NCI-H345 (cell line): Measurements from ENCODE around the gene UVSSA.
"Not testable (repeated sequence)": the region's sequence is repeated elsewhere in the genome, so short reads cannot be mapped to it uniquely, and the experiment has no call there.

Source experiments
- DNase-seq: peaks from one replicate; lab custom pipeline; 2025; lab: John Stamatoyannopoulos, UW

The UVSSA gene

DNA sequence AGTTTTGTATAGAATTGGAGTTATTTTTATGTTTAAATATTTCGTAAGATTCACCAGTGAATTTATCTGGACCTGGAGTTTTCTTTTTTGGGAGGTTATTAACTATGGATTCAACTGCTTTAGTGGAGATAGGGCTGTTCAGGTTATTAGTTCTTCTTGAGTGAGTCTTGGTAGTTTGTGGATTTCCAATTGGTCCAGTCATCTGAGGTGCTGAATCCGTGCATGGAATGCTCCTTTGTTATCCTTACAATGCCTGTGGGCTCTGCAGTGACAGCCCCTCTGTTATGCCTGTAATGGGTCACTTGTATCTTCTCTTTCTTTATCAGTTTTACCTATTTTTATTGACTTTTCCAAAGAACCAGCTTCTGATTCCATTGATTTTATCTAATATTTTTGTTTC, 74.6 kb downstream of the UVSSA start:
- no peak for DNase-seq

DNA sequence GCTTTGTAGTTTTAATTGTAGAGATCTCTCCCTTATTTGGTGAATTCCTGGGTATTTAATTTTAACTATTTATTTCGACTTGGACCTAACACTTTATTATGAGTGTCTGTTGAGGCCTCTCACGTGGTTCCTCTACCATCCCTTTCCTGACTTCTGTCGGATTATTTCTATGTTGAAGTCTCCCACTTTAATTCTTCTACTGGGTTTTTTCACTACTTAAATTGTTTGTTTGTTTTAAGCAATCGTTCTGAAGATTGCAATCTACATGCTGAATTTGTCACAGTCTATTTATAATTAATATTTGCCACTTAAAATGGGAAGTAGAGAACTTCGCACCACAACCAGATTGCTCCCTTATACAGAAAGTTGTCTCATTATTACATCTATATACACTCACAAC, 80.0 kb downstream of the UVSSA start:
- DNase-seq, result no peak

DNA sequence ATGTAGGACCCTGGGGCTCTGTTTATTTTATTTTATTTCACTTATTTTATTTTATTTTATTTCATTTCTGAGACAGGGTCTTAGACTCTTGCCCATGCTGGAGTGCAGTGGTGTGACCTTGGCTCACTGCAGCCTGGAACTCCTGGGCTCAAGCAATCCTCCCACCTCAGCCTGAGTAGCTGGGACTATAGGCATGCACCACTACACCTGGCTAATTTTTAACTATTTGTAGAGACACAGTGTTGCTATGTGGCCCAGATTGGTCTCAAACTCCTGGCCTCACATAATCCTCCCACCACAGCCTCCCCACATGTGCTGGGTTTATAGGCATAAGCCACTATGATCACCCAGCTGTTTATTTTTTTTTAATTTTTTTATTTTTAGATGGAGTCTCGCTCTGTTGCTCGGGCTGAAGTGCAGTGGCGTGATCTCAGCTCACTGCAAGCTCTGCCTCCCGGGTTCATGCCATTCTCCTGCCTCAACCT, 96.7 kb downstream of the UVSSA start:
- DNase-seq, result not testable (repeated sequence)
